Measurements from ENCODE around the gene PAFAH1B1. TPM values are rescaled to one million over a fixed set of nuclear protein-coding genes. Genes with fewer than 3 reads are reported as not detected.

Gene PAFAH1B1
- total RNA-seq, 4 donors from 2014 or later = 99.2 to 106 (median 105) TPM

DNA sequence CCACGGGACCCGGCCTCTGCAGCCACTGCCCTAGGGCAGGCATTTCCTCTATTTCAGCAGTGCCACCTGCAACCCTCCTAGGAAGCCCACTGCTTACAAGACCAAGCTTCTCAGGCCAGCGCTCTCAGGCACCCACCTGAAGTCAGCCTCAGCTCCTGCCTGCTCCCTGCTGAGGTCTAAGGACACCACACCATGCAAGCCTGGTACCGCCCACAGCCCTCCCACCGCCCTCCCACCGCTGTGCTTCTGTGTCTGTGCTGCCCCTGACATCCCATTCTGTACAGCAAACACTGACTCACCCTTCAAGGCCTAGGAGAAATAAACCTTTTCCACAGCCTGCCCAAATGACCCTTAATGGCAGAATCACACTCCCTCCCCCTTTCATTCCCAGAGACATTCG, 111.8 kb downstream of the PAFAH1B1 start:
- TF ChIP-seq, protein P1, sequence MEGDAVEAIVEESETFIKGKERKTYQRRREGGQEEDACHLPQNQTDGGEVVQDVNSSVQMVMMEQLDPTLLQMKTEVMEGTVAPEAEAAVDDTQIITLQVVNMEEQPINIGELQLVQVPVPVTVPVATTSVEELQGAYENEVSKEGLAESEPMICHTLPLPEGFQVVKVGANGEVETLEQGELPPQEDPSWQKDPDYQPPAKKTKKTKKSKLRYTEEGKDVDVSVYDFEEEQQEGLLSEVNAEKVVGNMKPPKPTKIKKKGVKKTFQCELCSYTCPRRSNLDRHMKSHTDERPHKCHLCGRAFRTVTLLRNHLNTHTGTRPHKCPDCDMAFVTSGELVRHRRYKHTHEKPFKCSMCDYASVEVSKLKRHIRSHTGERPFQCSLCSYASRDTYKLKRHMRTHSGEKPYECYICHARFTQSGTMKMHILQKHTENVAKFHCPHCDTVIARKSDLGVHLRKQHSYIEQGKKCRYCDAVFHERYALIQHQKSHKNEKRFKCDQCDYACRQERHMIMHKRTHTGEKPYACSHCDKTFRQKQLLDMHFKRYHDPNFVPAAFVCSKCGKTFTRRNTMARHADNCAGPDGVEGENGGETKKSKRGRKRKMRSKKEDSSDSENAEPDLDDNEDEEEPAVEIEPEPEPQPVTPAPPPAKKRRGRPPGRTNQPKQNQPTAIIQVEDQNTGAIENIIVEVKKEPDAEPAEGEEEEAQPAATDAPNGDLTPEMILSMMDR (IDR thresholded peaks at IDR 0.05 in 4 of 5, conservative IDR thresholded peaks at IDR 0.05 in 1 of 5) = no peak
- TF ChIP-seq POLR2A (IDR thresholded peaks at IDR 0.05) = no peak
- DNase-seq = peak in 1 of 2 donors; percentile 18
- no peak for ATAC-seq
- in situ Hi-C loops (cut with MboI; ENCODE audit: low sequenced_read_pairs in 4 of 4) (loop anchor here in 1 of 4 donors (25.0 kb wide), 1 partner anchor 293 kb away; the partner anchor contains the start of gene MNT), intact Hi-C loops (cut with DNase I; ENCODE audit: low total_unique reads) (loop anchor here (5.0 kb wide), 2 partner anchors 193 to 323 kb away; partner anchors contain the start of gene METTL16)
- Histone ChIP-seq H3K27ac (peak overlapping the region; percentile 91 to 98 (median 96)), H3K4me1 (peaks cover 45 to 58% of the 10 kb centered on the region in 2 donors), H3K4me3 (no peak overlapping the region), H3K9me3 (no peaks in the 10 kb centered on the region), H3K36me3 (peaks cover 0 to 32% of the 10 kb centered on the region in 2 donors), H3K27me3 (no peaks in the 10 kb centered on the region)

DNA sequence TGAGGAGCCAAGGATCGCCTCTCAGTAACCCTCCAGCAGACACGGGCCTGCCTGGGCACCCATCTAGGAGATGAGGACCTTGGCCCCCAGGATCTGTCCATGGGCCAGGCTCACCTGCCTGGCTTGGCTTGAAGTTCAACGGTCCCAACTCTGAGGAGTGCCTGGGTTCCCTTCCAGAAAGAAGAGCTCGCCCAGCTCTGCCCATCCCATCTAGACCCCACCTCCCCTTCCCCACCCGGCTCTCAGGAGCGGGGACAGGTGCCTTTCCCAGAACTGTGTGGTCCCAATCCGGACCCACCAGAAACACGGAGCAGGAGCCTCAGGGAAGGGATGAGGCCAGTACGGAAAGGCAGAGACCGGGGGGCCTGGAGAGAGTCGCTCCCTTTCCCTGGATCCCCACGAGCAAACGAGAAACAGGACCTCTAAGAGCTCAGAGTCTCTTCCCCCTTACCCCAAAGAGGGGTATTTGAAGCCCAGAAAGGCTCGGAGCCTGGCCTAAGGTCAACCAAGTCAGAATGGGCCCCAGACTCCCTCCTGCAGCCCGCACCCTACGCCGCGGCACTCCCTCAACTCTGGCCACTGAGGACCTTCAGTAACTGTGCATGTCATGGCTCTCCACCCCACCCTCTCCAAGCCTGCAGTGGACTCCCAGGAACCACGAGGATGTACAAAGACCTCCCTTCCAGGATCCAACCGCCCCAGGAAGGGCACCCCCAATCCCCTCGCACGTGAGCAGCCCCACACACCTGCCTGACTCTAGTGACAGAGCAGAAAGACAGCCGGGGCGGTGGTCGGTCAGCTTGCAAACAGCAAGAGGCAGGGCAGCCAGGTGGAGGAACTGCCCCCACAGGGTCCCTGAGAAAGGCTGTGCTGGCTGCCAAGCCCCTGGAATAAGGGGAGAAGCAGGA, 112.7 kb downstream of the PAFAH1B1 start:
- ATAC-seq (no peak), DNase-seq (peak in 1 of 2 donors; percentile 38)
- Histone ChIP-seq H3K9me3 (no peaks in the 10 kb centered on the region), H3K27ac (peak overlapping the region; percentile 91 to 98 (median 96)), H3K36me3 (peaks cover 0 to 24% of the 10 kb centered on the region in 2 donors), H3K27me3 (no peaks in the 10 kb centered on the region), H3K4me1 (peaks cover 47 to 61% of the 10 kb centered on the region in 2 donors), H3K4me3 (peak overlapping the region in 3 of 4 donors; percentile 51 to 84 (median 70))
- in situ Hi-C loops (cut with MboI; ENCODE audit: low sequenced_read_pairs in 4 of 4) (loop anchor here in 1 of 4 donors (25.0 kb wide), 1 partner anchor 294 kb away; the partner anchor contains the start of gene MNT), intact Hi-C loops (cut with DNase I; ENCODE audit: low total_unique reads) (loop anchor here (5.0 kb wide), 2 partner anchors 194 to 324 kb away; partner anchors contain the start of gene METTL16)
- no peak for TF ChIP-seq POLR2A (IDR thresholded peaks at IDR 0.05)
- TF ChIP-seq, protein P1 (IDR thresholded peaks at IDR 0.05 in 4 of 5, conservative IDR thresholded peaks at IDR 0.05 in 1 of 5) = no peak

DNA sequence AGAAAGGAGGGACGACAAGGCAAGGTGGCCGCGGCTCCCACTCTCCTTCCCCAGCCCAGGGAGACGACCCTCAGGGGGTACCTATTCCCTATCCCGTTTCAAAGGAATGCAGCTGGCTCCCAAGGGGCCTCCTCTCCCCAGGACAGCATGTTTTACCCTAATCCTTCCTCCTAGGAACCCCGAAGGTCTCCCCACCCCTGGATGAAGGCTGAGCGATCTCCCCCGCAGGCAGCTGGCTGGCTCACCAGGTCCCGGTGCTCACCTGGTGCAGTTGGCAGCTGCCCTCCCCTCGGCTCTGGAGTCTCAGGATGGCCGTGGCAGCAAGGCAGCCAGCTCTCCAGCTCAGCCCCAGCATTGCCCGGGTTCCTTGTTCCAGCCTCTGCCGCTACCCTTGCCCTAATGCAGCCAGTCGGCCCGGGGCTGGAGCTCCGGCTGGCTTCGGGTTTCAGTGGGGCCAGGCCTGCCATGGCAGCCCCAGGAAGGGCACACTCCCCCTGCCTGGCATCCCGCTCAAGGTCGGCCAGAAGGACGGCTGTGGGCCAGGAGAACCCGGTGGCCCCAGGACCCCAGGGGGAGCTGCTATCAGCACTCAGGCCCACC, 113.6 kb downstream of the PAFAH1B1 start:
- Histone ChIP-seq H3K36me3 (peaks cover 0 to 15% of the 10 kb centered on the region in 2 donors), H3K9me3 (no peaks in the 10 kb centered on the region), H3K4me1 (peaks cover 47 to 63% of the 10 kb centered on the region in 2 donors), H3K27me3 (no peaks in the 10 kb centered on the region), H3K4me3 (peak overlapping the region; percentile 51 to 84 (median 68)), H3K27ac (peak overlapping the region; percentile 91 to 98 (median 96))
- DNase-seq (peak in 1 of 2 donors; percentile 76), ATAC-seq (peak; percentile 1 to 16)
- in situ Hi-C loops (cut with MboI; ENCODE audit: low sequenced_read_pairs in 4 of 4) = loop anchor here in 1 of 4 donors (25.0 kb wide), 1 partner anchor 295 kb away; the partner anchor contains the start of gene MNT
- intact Hi-C loops (cut with DNase I; ENCODE audit: low total_unique reads) = loop anchor here (1.0 to 5.0 kb wide), 3 partner anchors 113 to 325 kb away; partner anchors contain the start of gene METTL16
- TF ChIP-seq, protein P1 (IDR thresholded peaks at IDR 0.05 in 4 of 5, conservative IDR thresholded peaks at IDR 0.05 in 1 of 5) = no peak
- TF ChIP-seq POLR2A (IDR thresholded peaks at IDR 0.05) = no peak

DNA sequence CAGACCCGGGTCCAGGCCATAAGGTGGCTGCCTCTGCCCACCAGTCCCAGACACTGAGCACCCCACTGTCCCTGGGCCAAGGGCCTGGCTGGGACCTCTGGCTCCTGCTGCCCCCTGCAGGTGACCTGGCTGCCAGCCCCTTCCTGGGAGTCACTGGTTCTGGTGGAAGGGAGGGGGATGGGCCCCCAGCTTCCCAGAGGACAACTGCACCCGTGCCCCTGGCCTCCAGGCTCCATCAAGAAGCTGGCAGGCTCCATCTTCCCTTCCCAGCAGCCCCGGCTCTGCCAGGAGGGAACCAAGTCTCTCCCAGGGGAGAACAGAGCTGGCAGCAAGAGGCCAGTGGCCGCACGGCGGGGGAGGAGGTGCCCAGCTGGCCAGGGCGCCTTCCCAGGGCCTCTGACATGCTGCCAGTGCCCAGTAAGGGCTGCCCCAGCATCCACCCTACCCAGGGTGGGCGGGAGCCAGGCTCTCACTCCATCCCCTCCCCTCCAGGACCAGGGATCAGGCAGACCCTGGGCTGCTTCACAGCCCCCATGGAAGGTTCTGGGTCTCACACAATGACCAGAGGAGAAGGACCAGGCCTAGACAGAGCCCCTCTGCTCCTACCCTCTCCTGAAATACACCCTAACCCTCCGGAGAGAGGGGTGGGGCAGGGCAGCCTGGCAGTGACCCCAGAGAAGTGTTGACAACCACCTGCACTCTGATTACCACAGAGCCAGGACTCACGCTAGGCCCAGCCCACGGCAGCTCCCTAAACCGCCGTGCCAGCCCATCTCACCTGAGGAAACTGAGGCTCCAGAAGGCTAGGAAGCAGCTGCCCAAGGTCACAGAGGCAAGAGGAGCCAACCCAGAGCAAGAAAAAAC, 114.5 kb downstream of the PAFAH1B1 start:
- in situ Hi-C loops (cut with MboI; ENCODE audit: low sequenced_read_pairs in 4 of 4) (loop anchor here in 1 of 4 donors (25.0 kb wide), 1 partner anchor 296 kb away; the partner anchor contains the start of gene MNT), intact Hi-C loops (cut with DNase I; ENCODE audit: low total_unique reads) (loop anchor here (1.0 to 5.0 kb wide), 3 partner anchors 114 to 326 kb away; partner anchors contain the start of gene METTL16)
- peaks cover 55 to 72% of the 10 kb centered on the region in 2 donors for H3K4me1 ChIP-seq
- H3K27ac ChIP-seq = peak overlapping the region; percentile 91 to 98 (median 96)
- H3K27me3 ChIP-seq = no peaks in the 10 kb centered on the region
- H3K9me3 ChIP-seq = no peaks in the 10 kb centered on the region
- H3K4me3 ChIP-seq = peak overlapping the region; percentile 51 to 84 (median 68)
- TF ChIP-seq POLR2A (IDR thresholded peaks at IDR 0.05) = peak; percentile 42 to 56
- TF ChIP-seq, protein P1 (IDR thresholded peaks at IDR 0.05 in 4 of 5, conservative IDR thresholded peaks at IDR 0.05 in 1 of 5) = peak; percentile 57 to 85 (median 72)
- peaks cover 0 to 7% of the 10 kb centered on the region in 2 donors for H3K36me3 ChIP-seq
- ATAC-seq (peak; percentile 28 to 47), DNase-seq (peak; percentile 88 to 99)
